Gastroesophageal sphincter (tissue), 3 donors: ENCODE results near the gene NAV2.

Experiments
- EP300 ChIP-seq: sonication (generic); formaldehyde crosslinking; IDR thresholded peaks from one replicate; pipeline ENCODE4 v1.6.1; 2017; ENCODE audit warnings: antibody characterized with exemption, mild to moderate bottlenecking
- POLR2A ChIP-seq, 2 donors: fragments of 450-650 bp; IDR thresholded peaks; one replicate each; pipeline ENCODE4 v1.6.1; 2017; ENCODE audit warnings: antibody characterized with exemption in 2 of 2, mild to moderate bottlenecking in 2 of 2, moderate library complexity in 1 of 2
- POLR2AphosphoS5 ChIP-seq: sonication (generic); formaldehyde crosslinking; IDR thresholded peaks from one replicate; pipeline ENCODE4 v1.6.1; 2017; ENCODE audit warnings: antibody characterized with exemption
- TF ChIP-seq, protein P1 (sequence below), 4 experiments: fragments of 200-600 bp in 2 of 4; fragments of 450-650 bp in 2 of 4; sonication (generic) in 1 of 4; IDR thresholded peaks; one replicate each; pipeline ENCODE4 v1.5.1; 2017 to 2019; ENCODE audit warnings: antibody characterized with exemption in 4 of 4, mild to moderate bottlenecking in 2 of 4, moderate library complexity in 2 of 4

DNA sequence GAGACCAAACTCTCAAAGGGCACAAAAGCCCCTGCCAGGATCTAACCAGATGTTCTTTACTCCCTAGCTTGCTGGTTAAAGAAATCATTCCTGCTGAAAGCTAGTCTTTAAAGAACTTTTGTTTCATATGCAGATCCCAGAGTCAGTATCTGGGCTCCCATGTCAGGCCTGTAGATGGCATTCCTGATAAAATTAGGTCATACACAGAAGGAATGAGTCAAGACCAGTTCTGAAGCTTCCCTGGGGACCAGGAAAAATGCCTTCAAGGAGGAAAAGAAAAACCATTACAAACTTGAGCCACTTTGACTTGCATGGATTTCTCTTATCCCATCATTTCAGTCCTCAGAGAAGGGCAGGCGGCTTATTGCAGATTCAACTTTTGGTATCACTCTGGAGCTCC is 441.7 kb downstream of the NAV2 start:
- TF ChIP-seq POLR2A (IDR thresholded peaks at IDR 0.05) (no peak), POLR2AphosphoS5 (no peak), EP300 (no peak)
- TF ChIP-seq, protein P1, sequence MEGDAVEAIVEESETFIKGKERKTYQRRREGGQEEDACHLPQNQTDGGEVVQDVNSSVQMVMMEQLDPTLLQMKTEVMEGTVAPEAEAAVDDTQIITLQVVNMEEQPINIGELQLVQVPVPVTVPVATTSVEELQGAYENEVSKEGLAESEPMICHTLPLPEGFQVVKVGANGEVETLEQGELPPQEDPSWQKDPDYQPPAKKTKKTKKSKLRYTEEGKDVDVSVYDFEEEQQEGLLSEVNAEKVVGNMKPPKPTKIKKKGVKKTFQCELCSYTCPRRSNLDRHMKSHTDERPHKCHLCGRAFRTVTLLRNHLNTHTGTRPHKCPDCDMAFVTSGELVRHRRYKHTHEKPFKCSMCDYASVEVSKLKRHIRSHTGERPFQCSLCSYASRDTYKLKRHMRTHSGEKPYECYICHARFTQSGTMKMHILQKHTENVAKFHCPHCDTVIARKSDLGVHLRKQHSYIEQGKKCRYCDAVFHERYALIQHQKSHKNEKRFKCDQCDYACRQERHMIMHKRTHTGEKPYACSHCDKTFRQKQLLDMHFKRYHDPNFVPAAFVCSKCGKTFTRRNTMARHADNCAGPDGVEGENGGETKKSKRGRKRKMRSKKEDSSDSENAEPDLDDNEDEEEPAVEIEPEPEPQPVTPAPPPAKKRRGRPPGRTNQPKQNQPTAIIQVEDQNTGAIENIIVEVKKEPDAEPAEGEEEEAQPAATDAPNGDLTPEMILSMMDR (IDR thresholded peaks at IDR 0.05), result no peak
